Activated CD4-positive, alpha-beta T cell treated with anti-CD3 and anti-CD28 coated beads, Interleukin-2, amount 50 U/mL, for 24 hours (primary cell): Measurements from ENCODE around the gene RNU2-63P.
"Not testable (repeated sequence)": the region's sequence is repeated elsewhere in the genome, so short reads cannot be mapped to it uniquely, and the experiment has no call there.

Experiments used
- DNase-seq, 2 donors: peaks; one replicate each; pipeline ENCODE4 v3.0.0-alpha.2; 2020; ENCODE audit warnings: low read depth in 1 of 2, low spot score in 1 of 2

RNU2-63P gene

DNA sequence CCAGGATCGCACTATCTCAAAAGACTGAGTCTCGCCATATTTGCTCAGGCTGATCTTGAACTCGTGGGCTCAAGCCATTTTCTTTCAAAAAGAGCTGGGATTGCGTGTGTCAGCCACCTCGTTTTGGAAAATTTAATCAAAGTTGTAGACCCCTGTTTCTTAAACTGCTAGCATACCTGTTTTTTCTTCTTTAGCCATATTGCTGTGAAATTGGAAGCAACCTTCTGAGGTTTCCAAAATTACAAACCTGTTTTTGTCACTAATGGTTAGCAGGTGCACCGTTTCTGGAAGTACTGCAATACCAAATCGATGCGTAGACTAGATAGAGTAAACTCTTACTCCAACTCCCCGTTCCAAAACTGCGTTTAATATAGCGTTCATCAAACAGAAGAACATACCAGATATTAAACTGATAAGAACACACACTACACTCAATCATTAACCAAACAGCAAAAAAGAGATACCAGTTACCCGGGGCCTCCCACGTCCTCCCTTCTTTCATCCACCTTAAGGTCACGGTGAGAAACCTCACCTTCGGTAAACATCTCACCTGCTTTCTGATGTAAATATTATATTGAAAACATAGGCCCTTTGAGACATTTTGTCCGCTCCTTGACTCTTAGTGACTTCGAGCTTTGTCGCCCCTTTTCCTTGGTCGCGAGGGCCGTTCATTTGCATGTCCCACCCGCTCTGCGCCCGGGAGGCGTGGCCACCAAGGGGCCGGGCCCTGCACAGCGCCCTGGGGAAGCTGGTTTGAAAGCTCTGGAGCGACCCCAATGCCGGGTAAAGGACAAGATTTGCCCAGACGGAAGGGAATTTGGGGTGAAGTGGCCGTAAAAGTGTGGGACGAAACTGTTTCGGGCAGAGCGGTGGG, at the start of gene RNU2-63P:
TSS of gene RNU2-63P (minus strand) at position 462 of the 874 bp plus-strand sequence.
- DNase-seq: peak; percentile 74 to 77

DNA sequence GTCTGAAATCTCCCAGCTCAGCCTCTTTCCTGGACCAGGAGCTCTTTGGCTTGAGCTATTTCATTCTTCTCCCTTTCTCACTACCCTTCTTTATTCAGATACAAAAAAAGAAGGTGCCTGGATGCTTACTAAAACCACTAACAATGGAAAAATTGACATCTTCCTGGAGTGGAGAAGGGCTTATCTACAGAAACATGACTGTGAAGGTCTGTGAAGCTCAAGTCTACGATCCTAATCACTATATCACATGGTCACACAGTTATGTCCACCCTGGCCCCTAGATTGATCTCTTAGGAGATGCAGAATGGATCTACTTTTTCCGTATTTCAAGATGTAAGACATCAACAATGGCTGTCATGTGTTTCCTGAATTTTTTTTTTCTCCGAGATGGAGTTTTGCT, 44.9 kb upstream of the RNU2-63P start:
- no peak for DNase-seq

DNA sequence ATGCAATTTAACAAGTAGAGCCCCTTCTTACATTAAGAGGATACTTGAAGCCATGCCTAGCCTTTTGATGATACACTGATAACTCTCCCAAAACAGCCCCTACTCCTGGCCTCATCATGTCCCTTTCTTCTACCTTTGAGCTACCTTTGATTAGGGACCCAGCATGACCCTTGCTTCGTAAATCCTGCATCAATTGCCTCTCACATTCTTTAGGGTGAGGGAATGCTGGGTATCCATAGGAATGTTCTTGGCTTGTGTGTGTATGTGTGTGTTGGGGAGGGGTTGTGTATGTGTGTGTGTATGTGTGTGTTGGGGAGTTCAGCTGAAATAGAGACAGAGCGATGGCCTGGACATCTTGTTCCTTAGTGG, 44.5 kb upstream of the RNU2-63P start:
- DNase-seq: no peak

- DNase-seq: peak in 1 of 2 donors; percentile 36
Measured at GRCh38 chr2:88059979-88060906, 43.9 kb upstream of the RNU2-63P start.

- DNase-seq: no peak
Measured at GRCh38 chr2:88058191-88058590, 41.8 kb upstream of the RNU2-63P start.

DNA sequence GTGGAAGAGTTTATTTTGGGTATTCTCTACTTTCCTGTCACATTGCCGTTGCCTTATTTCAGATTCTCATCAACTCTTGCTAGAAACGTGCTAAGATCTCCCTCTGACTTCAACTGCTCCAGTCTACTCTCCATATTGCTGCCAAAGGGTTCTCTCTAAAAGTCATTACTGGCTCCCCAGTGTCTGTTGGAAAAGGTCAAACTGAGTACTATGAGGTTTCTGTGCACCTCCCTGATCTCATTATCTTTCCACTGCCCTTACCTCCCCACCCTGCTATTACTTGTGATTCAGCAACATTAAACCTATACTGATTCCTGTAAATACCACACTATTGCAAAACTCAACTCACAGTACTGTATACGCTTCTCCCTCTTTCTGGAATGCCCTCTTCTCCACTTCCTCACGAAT, 41.1 kb upstream of the RNU2-63P start:
- DNase-seq: no peak

DNA sequence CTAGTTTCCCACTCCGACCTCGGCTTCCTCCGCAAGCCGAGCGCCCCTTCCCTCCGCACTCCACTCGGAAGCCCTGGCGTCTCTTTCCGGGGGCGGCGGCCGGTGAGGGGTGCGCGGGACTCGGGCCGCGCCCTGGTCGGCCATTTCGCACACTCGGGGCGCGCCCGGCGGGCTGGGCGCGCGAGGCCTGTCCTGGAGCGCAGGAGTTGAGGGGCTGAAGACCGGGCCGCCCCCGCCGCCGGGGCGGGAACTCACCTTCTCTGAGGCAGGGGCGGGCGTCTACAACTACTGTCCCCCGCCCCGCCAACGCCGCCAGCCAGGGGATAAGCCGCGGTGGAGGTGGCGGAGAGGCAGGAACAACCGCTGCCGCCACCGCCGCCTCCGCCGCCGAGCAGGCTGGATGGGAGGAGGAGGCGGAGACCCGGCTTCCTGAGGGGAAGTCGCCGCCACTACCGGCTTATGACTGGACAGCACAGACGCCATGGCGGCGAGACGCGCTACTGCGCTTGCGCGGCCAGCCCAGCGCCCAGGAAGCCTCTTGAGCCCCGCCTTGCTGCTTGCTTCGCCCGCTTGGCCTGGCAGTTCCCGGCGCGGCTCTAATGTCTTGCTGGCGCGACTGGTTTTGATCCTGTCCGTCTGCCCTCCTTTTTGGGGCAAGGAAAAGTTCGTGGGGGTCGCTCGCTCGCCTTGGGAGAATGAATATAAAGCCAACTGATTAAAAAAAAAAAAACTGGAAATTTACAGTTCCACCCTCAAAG, 39.2 kb upstream of the RNU2-63P start, which contains the start of gene KRCC1:
TSS of gene KRCC1 (minus strand) at position 413 of the 758 bp plus-strand sequence. CDS start 27,220 bp downstream, outside the sequence.
- DNase-seq: peak; percentile 84 to 86

- DNase-seq: no peak
Measured at GRCh38 chr2:88054782-88055370, 38.5 kb upstream of the RNU2-63P start.

- DNase-seq: no peak
Measured at GRCh38 chr2:88053934-88054781, 37.8 kb upstream of the RNU2-63P start.

DNA sequence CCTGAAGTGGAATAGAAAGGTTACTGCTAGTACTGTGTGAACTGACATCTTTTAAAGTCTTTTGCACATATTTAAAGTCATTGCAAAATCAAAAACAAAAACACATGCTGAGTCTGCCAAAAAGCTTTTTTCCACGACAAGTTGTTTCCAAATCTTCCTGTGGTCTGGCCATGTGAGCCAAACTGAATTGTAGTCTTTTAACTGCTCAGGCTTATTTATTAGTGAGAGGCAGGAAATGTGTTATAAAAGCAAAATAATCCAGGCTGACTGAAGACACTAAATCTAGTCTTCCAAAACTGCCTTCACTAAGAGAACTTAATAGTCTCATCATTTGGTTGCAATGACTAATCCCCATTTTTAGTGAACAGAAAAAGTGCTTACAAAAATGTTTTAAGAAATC, 36.9 kb upstream of the RNU2-63P start:
- no peak for DNase-seq

- DNase-seq: no peak
Measured at GRCh38 chr2:88051792-88052191, 35.4 kb upstream of the RNU2-63P start.

GRCh38 chr2:88049622-88050021, 33.3 kb upstream of the RNU2-63P start:
- no peak for DNase-seq

DNA sequence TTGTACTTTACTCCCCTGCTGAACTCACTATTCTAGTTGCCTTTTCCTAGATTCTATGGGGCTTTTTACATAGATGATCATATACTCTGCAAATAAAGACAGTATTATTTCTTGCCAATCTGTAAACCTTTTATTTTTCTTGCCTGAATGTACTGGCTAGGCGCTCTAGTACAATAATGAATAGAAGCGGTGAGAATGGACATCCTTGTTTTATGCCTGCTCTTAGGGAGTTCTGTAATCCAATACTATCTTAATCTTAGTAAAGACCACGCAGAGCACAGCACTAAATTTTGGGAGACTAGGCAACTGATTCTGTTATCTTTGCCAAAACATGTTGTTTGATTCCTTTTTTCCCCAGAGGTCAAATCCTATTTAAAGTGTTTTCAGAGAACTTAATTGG, 32.2 kb upstream of the RNU2-63P start:
- no peak for DNase-seq

DNA sequence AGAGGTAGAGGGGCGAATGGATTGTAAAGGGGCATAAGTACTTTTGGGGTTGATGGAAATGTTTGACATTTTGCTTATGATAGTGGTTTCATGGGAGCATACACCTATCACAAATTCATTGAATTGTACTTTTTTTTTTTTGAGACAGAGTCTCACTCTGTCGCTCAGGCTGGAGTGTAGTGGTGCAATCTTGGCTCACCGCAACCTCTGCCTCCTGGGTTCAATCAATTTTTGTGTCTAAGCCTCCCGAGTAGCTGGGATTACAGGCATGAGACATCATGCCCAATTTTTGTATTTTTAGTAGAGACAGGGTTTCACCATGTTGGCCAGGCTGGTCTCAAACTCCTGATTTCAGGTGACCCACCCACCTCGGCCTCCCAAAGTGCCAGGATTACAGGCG, 29.2 kb upstream of the RNU2-63P start:
- not testable (repeated sequence) for DNase-seq

DNA sequence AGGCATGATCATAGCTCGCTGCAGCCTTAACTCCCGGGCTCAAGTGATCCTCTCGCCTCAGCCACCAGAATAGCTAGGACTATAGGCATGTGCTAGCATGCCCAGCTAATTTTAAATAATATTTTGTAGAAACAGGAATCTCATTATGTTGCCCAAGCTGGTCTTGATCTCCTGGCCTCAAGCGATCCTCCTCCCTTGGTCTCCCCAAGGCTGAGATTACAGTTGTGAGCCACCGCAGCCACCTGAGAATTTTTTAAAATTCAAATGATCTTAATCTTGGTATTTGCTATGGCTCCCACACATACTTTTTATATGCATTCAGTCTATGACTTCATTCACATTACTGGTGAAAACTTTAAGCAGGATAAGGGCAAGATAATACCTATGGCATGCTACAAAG, 26.1 kb upstream of the RNU2-63P start:
- DNase-seq: no peak

DNA sequence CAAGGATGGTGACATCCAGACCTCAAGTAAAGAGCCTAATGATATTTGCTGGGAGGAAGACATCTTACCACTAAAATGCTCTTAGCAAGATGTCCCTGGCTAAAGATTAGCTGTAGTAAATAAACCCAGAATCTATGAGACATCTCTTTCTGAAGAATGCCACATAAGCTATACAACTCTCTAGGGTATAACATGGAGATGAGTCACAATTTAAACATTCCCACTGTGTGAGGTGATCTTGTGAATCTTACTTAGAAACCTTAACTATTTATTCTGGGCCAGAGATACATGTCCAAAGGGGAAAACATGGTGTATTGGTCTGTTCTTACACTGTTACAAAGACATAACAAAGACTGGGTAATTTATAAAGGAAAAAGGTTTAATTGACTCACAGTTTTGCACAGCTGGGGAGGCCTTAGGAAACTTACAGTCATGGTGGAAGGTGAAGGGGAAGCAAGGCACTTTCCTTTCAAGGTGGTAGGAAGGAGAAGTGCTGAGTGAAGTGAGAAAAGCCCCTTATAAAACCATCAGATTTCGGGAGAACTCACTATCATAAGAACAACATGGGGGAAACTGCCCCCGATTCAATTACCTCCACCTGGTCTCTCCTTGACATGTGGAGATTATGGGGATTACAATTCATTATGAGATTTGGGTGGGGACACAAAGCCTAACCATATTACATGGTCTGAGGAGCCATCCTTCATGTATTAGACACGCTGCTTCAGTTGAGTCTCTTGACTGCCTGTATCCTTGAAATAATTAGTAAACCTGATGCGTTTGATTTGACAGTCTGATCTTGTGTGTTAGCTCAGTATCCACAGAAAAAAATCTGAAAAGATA, 22.1 kb upstream of the RNU2-63P start:
- no peak for DNase-seq

- DNase-seq: no peak
Measured at GRCh38 chr2:88036606-88037005, 20.3 kb upstream of the RNU2-63P start.

GRCh38 chr2:88036182-88036581, 19.8 kb upstream of the RNU2-63P start:
- no peak for DNase-seq
